K562 (cell line): Measurements from ENCODE around the gene MYO1D. TPM values are rescaled to one million over a fixed set of nuclear protein-coding genes. Genes with fewer than 3 reads are reported as not detected.
A peak's percentile ranks its signal among the peaks of the same experiment; 100 is the strongest.

Source experiments
- ATAC-seq: fragments of 200-7000 bp; cut with Tn5 transposase; 3 replicates; pipeline ENCODE4 v1.9.1; 2020; ENCODE audit warnings: moderate library complexity
- BruUV-seq: library from RNA; stranded (reverse); fragments of 400-500 nt; replicated peaks from 2 replicates; lab custom pipeline; 2021; lab: Mats Ljungman, UMichigan
- CTCF ChIA-PET: fragments of 300-600 bp; formaldehyde crosslinking; extraction: SDS; loops from one replicate; lab custom pipeline; 2021; ENCODE audit warnings: low intra/inter-chr PET ratio; lab: Yijun Ruan, JAX
- POLR2A ChIA-PET: fragments of 300-600, 350-650 bp; sonication (Branson Sonifier 250); formaldehyde crosslinking; extraction: SDS; loops from one replicate; lab custom pipeline; 2021; ENCODE audit warnings: antibody characterized with exemption, inconsistent platforms; lab: Yijun Ruan, JAX
- DNase-seq, 4 experiments: peaks; one replicate each; pipeline versions ENCODE4 v3.0.0 to v3.0.0-alpha.2; 2011 to 2018; ENCODE audit warnings: low spot score in 3 of 4, mixed read lengths in 3 of 4; ENCODE audit errors: extremely low read depth in 1 of 4
- FAIRE-seq: peaks from 2 replicates; lab custom pipeline; 2011; peaks lifted over from hg19 to GRCh38; lab: Jason Lieb, UNC
- H2AFZ ChIP-seq: 2 replicates; pipeline ENCODE4 v1.6.0; 2011; ENCODE audit warnings: low read depth, low read length, control low read depth, inconsistent platforms
- H3K27ac ChIP-seq: fragments of 200-600 bp; 3 replicates; pipeline ENCODE4 v1.8.0; 2011; ENCODE audit warnings: low read depth, mild to moderate bottlenecking, control low read depth, inconsistent platforms, low read length, moderate library complexity, mixed read lengths; ENCODE audit errors: extremely low read depth
- H3K27me3 ChIP-seq, 2 experiments: fragments of 300-600 bp in 1 of 2; 2 replicates in 1 of 2; 3 replicates in 1 of 2; pipeline versions ENCODE4 v1.6.0 to v1.8.0; 2011; ENCODE audit warnings: inconsistent platforms in 2 of 2, low read length in 2 of 2, mild to moderate bottlenecking in 1 of 2, mixed read lengths in 1 of 2, moderate library complexity in 1 of 2; ENCODE audit not compliant: control insufficient read depth in 2 of 2, insufficient read depth in 2 of 2
- H3K36me3 ChIP-seq: fragments of 300-600 bp; 3 replicates; pipeline ENCODE4 v1.8.0; 2011; ENCODE audit warnings: mild to moderate bottlenecking, low read length, inconsistent platforms; ENCODE audit not compliant: control insufficient read depth, insufficient read depth
- H3K4me1 ChIP-seq, 2 experiments: fragments of 200-600 bp in 1 of 2; replicated peaks in 1 of 2; 2 replicates in 1 of 2; 3 replicates in 1 of 2; pipeline versions ENCODE4 v1.5.1 to v1.8.0; 2011; ENCODE audit warnings: inconsistent platforms in 2 of 2, low read length in 2 of 2, mild to moderate bottlenecking in 1 of 2, mixed read lengths in 1 of 2, moderate library complexity in 1 of 2; ENCODE audit not compliant: control insufficient read depth in 2 of 2, insufficient read depth in 2 of 2
- H3K4me2 ChIP-seq: 2 replicates; pipeline ENCODE4 v1.6.1; 2011; ENCODE audit warnings: low read length, control low read depth, inconsistent platforms, mixed read lengths; ENCODE audit not compliant: insufficient read depth
- H3K4me3 ChIP-seq: fragments of 200-600 bp; sonication (generic), shearing (Covaris generic); 2 replicates; pipeline ENCODE4 v1.5.1; 2016; ENCODE audit warnings: control low read depth, inconsistent platforms
- H3K79me2 ChIP-seq: fragments of 200-600 bp; 3 replicates; pipeline ENCODE4 v1.8.0; 2011; ENCODE audit warnings: low read length, inconsistent platforms; ENCODE audit not compliant: control insufficient read depth, insufficient read depth
- H3K9ac ChIP-seq, 2 experiments: 2 replicates each; pipeline versions ENCODE4 v1.6.0 to v1.6.1; 2011; ENCODE audit warnings: low read depth in 2 of 2, low read length in 2 of 2, control low read depth in 1 of 2, inconsistent platforms in 1 of 2, mild to moderate bottlenecking in 1 of 2, mixed read lengths in 1 of 2; ENCODE audit not compliant: insufficient read depth in 1 of 2
- H3K9me1 ChIP-seq: one replicate; pipeline ENCODE4 v1.6.0; 2011; ENCODE audit warnings: inconsistent platforms, mild to moderate bottlenecking, low read length, moderate library complexity; ENCODE audit not compliant: control insufficient read depth, insufficient read depth
- H3K9me3 ChIP-seq: replicated peaks from 2 replicates; pipeline ENCODE4 v1.5.1; 2011; ENCODE audit warnings: low read depth, low read length, inconsistent platforms; ENCODE audit not compliant: control insufficient read depth, insufficient read depth
- H4K20me1 ChIP-seq: replicated peaks from 2 replicates; pipeline ENCODE4 v1.6.1; 2011; ENCODE audit warnings: low read length, inconsistent platforms, mixed read lengths; ENCODE audit not compliant: control insufficient read depth, insufficient read depth
- SPI1 ChIP-seq: IDR thresholded peaks from 2 replicates; pipeline ENCODE4 v1.6.1; 2011; ENCODE audit warnings: low read depth, low read length, control low read depth, borderline replicate concordance
- WGBS: fragments of 100-300 bp; shearing (Covaris generic); methylation state at CpG from one replicate; pipeline ENCODE4 v1.1.6; 2016; ENCODE audit warnings: low coverage, mixed read lengths; ENCODE audit not compliant: insufficient coverage; ENCODE audit errors: missing lambda C conversion rate; 5-methylcytosine and 5-hydroxymethylcytosine counted together
- in situ Hi-C: fragments of 300-500 bp; cut with MboI; formaldehyde crosslinking; loops from 4 replicates; pipeline ENCODE4 v1.15.0; 2018; ENCODE audit warnings: inconsistent platforms, mixed read lengths
- intact Hi-C: fragments of 100-400 bp; cut with micrococcal nuclease; formaldehyde crosslinking; loops from 2 replicates; pipeline ENCODE4 v1.14.2; 2022
- polyA plus RNA-seq, 8 experiments: library from polyadenylated mRNA; depleted of rRNA in 4 of 8; stranded (reverse) in 5 of 8; unstranded in 3 of 8; fragments of >200 nt; fragmentation: Nextera tagmentation in 2 of 8; fragmentation: Illumina TruSeq in 1 of 8; extraction: Ambion mirVana in 2 of 8; extraction: Trizol in 1 of 8; gene quantifications; 2 replicates each; pipeline versions ENCODE4 v1.2.1 to v1.2.3, GENCODE V29; 2011 to 2014; ENCODE audit warnings: inconsistent platforms in 1 of 8, missing spikeins in 1 of 8
- total RNA-seq, 7 experiments: library from RNA; depleted of rRNA in 6 of 7; stranded (reverse); fragments of >200 nt in 6 of 7; fragmentation: Illumina TruSeq in 2 of 7; extraction: Trizol in 2 of 7; gene quantifications; 2 replicates each; pipeline versions ENCODE4 v1.2.1 to v1.2.3, GENCODE V29; 2011 to 2021; ENCODE audit warnings: low replicate concordance in 1 of 7
- TF ChIP-seq, protein P1 (sequence below): IDR thresholded peaks from 3 replicates; pipeline ENCODE4 v1.6.1; 2011; ENCODE audit warnings: borderline replicate concordance, mild to moderate bottlenecking; ENCODE audit not compliant: insufficient read length, insufficient read depth

The MYO1D gene
- total and polyA plus RNA-seq, 9 of the 15 experiments (the other 6 are each of a cell fraction or from before 2014, with no cell fraction given) = 2.1 to 71.2 (median 45.4) TPM

- CTCF ChIA-PET = interaction anchor here (0.7 to 1.0 kb wide), 2 partner anchors 97 to 278 kb away, joined by 4 read pairs; no protein-coding TSS in a partner anchor
- intact Hi-C loops (loop anchor here (1.0 to 10.0 kb wide), 2 partner anchors 97 to 174 kb away; partner anchors contain the start of gene CDK5R1), in situ Hi-C loops (no loop called here)
- no peaks in the 10 kb centered on the region for H3K9me1 ChIP-seq
- POLR2A ChIA-PET = interaction anchor here (0.5 to 1.0 kb wide), 3 partner anchors 321 to 414 kb away, joined by 3 read pairs; no protein-coding TSS in a partner anchor
- H3K27me3 ChIP-seq = no peaks in the 10 kb centered on the region
- no peak for TF ChIP-seq SPI1
- TF ChIP-seq, protein P1, sequence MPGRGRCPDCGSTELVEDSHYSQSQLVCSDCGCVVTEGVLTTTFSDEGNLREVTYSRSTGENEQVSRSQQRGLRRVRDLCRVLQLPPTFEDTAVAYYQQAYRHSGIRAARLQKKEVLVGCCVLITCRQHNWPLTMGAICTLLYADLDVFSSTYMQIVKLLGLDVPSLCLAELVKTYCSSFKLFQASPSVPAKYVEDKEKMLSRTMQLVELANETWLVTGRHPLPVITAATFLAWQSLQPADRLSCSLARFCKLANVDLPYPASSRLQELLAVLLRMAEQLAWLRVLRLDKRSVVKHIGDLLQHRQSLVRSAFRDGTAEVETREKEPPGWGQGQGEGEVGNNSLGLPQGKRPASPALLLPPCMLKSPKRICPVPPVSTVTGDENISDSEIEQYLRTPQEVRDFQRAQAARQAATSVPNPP = no peak
- ATAC-seq (no peak), FAIRE-seq (no peak), DNase-seq (no peak)
- no peak overlapping the region for H3K4me3 ChIP-seq
- BruUV-seq = no TSS peak
- no peaks in the 10 kb centered on the region for H3K4me1 ChIP-seq
- H3K36me3 ChIP-seq = peaks cover 41% of the 10 kb centered on the region
- WGBS = 52% methylated on average over 21 of the region's 23 CpGs
- no peaks in the 10 kb centered on the region for H3K79me2 ChIP-seq
- no peak overlapping the region for H3K27ac ChIP-seq
- no peaks in the 10 kb centered on the region for H3K9me3 ChIP-seq
- H4K20me1 ChIP-seq = no peaks in the 10 kb centered on the region; the same call in 1 of the 2 replicates
- no peak overlapping the region for H2AFZ ChIP-seq
- H3K4me2 ChIP-seq = no peak overlapping the region
- H3K9ac ChIP-seq = 0 out of 4 replicates have a peak overlapping the region, but pooled peaks of 1 of the 2 experiments have one; percentile 1
Observed at GRCh38 chr17:32658470-32659418, 218.2 kb downstream of the MYO1D start.
